Retinal pigment epithelial cell (primary cell): ENCODE results near the gene HPS1.
"Not testable (repeated sequence)": the region's sequence is repeated elsewhere in the genome, so short reads cannot be mapped to it uniquely, and the experiment has no call there.

Experiments
- DNase-seq: peaks from one replicate; pipeline ENCODE4 v3.0.0-alpha.2; 2010; ENCODE audit warnings: low read depth
- H3K4me3 ChIP-seq: 2 replicates; pipeline ENCODE4 v1.5.1; 2011; ENCODE audit warnings: mild to moderate bottlenecking, low read length, control low read depth, moderate library complexity
- TF ChIP-seq, protein P1 (sequence below): conservative IDR thresholded peaks from 2 replicates; pipeline ENCODE4 v1.5.1; 2011; ENCODE audit warnings: low read depth, low read length, control low read depth, inconsistent platforms

The HPS1 gene

DNA sequence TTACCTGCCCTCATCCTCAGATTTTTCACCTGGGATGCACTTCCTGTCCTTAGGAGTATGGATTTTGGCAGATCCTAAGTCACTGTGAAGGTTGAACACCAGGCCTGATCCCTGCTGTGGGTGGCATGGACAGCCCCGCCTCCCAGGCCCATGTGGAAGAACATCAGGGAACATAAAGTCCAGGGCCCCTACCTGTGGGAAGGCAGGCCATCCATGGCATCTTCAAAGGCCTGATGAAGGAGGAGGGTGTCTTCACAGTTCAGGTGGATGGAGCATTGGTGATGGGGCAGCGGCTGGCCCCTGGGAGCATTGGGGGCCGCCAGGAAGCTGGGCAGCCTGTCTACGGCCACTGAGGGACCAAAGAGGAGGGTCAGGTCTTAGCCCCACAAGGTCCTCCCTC is 56.3 kb downstream of the HPS1 start:
- H3K4me3 ChIP-seq = no peak overlapping the region
- TF ChIP-seq, protein P1, sequence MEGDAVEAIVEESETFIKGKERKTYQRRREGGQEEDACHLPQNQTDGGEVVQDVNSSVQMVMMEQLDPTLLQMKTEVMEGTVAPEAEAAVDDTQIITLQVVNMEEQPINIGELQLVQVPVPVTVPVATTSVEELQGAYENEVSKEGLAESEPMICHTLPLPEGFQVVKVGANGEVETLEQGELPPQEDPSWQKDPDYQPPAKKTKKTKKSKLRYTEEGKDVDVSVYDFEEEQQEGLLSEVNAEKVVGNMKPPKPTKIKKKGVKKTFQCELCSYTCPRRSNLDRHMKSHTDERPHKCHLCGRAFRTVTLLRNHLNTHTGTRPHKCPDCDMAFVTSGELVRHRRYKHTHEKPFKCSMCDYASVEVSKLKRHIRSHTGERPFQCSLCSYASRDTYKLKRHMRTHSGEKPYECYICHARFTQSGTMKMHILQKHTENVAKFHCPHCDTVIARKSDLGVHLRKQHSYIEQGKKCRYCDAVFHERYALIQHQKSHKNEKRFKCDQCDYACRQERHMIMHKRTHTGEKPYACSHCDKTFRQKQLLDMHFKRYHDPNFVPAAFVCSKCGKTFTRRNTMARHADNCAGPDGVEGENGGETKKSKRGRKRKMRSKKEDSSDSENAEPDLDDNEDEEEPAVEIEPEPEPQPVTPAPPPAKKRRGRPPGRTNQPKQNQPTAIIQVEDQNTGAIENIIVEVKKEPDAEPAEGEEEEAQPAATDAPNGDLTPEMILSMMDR = no peak
- DNase-seq = no peak

DNA sequence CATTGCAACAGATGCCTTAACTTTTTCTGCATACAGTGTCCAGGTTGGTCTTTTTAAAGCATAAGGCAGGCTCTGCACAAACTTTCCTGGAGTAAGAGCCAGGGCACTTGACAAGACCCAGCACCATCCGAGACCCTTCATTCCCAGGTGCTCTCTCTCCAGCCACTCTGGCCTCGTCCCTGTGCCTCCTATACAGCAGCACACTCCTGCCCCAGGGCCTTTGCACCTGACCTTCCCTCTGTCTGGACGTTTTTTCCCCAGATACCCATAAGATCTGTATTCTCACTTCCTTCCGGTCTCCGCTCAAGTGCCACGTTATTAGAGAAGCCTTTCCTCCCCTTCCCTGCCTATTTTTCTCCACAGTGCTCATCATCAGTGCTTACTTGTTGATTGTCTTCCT is 57.3 kb downstream of the HPS1 start:
- H3K4me3 ChIP-seq = no peak overlapping the region
- DNase-seq = no peak
- TF ChIP-seq, protein P1 = no peak

DNA sequence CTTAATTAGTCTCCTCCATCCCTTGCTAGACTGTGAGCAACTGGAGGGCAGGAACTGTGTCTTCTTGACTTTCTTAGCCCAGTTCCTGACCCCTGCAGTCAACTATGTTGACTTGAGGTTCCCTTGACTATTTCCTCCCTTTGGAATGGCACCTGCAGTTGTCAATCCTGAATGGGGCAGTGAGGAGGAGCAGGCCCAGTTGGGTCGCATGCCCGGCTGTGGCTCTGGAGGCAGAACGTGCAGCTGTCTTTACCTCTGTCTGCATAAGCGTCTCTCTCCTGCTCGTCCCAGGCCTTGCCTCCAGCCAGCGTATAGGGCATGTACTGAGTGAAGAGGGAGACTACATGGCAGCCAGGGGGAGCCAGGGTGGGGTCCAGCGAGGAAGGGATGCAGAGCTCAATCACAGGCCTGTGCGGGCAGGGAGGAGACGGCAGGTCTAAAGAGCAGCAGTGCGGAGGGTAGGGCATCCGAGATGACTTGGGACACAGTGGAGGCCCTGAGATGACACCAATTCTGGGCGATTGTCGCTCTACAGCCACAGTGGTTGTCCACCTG is 58.6 kb downstream of the HPS1 start:
- no peak for DNase-seq
- TF ChIP-seq, protein P1 = no peak
- no peak overlapping the region for H3K4me3 ChIP-seq

DNA sequence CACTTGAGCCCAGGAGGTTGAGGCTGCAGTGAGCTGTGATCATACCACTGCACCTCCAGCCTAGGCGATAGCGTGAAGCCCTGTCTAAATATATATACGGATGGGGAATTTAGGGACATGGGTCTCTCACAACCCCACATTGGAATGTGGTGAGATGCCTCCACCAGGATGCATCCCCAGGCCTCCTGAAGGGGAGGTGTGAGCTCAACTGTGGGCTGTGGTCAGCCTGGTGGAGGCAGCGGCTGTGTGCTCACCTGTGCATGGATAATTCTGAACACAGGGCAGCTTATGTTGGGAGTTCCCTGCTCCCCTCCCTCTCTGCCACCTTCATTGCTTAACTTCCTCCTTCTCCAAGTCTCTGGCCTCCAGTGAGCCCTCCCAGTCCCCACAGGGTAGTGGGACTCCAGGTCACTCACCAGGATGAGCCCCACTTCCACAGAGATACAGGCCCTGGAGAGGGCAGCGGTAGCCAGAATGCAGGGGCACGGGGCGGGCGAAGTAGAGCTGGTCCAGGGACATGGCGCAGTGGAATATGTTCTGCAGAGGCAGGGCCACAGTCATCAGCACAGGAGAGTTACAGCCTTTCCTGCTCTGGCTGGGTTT is 62.1 kb downstream of the HPS1 start:
- no peak for DNase-seq
- H3K4me3 ChIP-seq = no peak overlapping the region
- TF ChIP-seq, protein P1 = no peak

DNA sequence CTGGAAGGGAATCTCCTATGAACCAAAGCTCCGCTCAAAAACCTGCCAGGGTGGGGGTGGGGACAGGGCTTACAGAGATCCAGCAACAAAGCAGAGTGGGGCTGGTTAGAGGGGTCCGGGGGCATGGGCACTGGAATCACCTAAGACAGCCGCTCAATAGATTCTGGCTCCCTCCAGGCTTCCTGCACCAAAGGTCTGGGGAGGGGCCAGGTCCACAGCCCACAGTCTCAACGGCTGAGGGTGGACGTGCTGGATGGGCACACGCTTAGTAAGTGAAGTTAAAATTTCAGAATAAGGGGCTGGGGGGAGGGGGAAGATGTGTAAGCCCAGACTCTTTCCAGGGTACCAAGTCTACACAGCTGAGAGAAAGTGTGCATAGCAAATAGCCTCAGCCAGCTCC is 62.9 kb downstream of the HPS1 start:
- TF ChIP-seq, protein P1 = no peak
- H3K4me3 ChIP-seq = no peak overlapping the region
- DNase-seq = no peak

DNA sequence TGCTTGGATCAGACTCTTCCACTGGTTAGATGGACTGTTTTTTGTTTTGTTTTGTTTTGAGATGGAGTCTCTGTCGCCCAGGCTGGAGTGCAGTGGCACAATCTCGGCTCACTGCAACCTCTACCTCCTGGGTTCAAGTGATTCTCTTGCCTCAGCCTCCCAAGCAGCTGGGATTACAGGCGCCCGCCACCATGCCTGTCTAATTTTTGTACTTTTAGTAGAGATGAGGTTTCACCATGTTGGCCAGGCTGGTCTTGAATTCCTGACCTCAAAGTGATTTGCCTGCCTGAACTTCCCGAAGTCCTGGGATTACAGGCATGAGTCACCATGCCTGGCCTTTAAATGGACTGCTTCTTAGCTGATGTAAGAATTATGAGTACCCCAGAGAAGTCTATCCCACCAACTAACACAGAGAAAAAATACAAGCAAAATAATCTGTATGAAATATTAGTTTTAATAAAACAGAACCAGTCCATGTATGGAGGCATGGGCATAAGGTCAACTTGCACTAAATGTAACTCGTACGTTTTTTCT is 63.5 kb downstream of the HPS1 start:
- not testable (repeated sequence) for H3K4me3 ChIP-seq
- DNase-seq = peak; percentile 62

DNA sequence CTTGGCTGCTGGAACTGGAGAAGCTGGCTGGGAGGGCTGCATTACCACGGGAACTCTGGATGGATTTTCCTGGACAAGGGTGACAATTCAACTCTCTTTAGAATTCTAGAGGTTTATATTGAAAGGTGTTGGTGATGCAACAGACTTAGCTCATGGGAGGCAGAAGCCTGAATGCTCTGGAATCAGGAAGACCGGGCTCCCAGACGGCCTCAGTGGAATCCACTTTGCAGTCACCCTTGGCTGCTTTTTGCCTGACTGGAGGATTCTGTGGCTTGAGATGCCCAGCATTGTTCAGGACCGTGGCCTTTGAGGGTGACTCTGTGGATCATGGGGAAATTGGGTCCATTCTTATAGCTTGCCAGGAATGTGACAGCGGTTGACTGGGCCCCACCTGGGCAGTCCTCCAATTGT is 64.0 kb downstream of the HPS1 start:
- TF ChIP-seq, protein P1 = no peak
- no peak for DNase-seq
- no peak overlapping the region for H3K4me3 ChIP-seq
